ENCODE data around the gene HPGDS. TPM values are rescaled to one million over a fixed set of nuclear protein-coding genes. Genes with fewer than 3 reads are reported as not detected.
"Not testable (repeated sequence)": the region's sequence is repeated elsewhere in the genome, so short reads cannot be mapped to it uniquely, and the experiment has no call there.

Gene HPGDS
- total RNA-seq, 4 donors from 2014 or later, result 0.47 to 2.0 (median 1.8) TPM

- ATAC-seq, result no peak
- Histone ChIP-seq H3K27ac (no peak overlapping the region), H3K4me3 (no peak overlapping the region), H3K4me1 (no peaks in the 10 kb centered on the region), H3K36me3 (no peaks in the 10 kb centered on the region), H3K27me3 (no peaks in the 10 kb centered on the region), H3K9me3 (no peaks in the 10 kb centered on the region)
- no peak for TF ChIP-seq EP300 (IDR thresholded peaks at IDR 0.05)
- no peak for TF ChIP-seq POLR2AphosphoS5 (IDR thresholded peaks at IDR 0.05)
- TF ChIP-seq POLR2A (IDR thresholded peaks at IDR 0.05), result no peak
- 63 to 65% methylated on average over 3 to 4 of the region's 4 CpGs for WGBS, 2 donors (ENCODE audit: low coverage in 1 of 2)
These were observed 43.8 kb downstream of the HPGDS start for GRCh38 chr4:94298725-94299252.

- peaks cover 0 to 22% of the 10 kb centered on the region in 2 donors for H3K36me3 ChIP-seq
- H3K27me3 ChIP-seq, H3K4me1 ChIP-seq, ATAC-seq, H3K9me3 ChIP-seq, H3K27ac ChIP-seq, H3K4me3 ChIP-seq: not testable (repeated sequence)
- 79 to 87% methylated on average over 5 to 6 of the region's 6 CpGs for WGBS, 2 donors (ENCODE audit: low coverage in 1 of 2)
These were observed 47.2 kb downstream of the HPGDS start for GRCh38 chr4:94295473-94295872.

- not testable (repeated sequence) for H3K27ac ChIP-seq, H3K4me3 ChIP-seq, H3K27me3 ChIP-seq, H3K4me1 ChIP-seq, ATAC-seq, H3K9me3 ChIP-seq
- H3K36me3 ChIP-seq, result peaks cover 0 to 36% of the 10 kb centered on the region in 2 donors
- 67 to 95% methylated on average over 4 of the region's 4 CpGs for WGBS, 2 donors (ENCODE audit: low coverage in 1 of 2)
These were observed 48.7 kb downstream of the HPGDS start for GRCh38 chr4:94293981-94294380.

- H3K4me3 ChIP-seq, result no peak overlapping the region
- no peaks in the 10 kb centered on the region for H3K9me3 ChIP-seq
- ATAC-seq, result no peak
- no peak for TF ChIP-seq EP300 (IDR thresholded peaks at IDR 0.05)
- TF ChIP-seq POLR2AphosphoS5 (IDR thresholded peaks at IDR 0.05), result no peak
- no peak for TF ChIP-seq POLR2A (IDR thresholded peaks at IDR 0.05)
- no peak for TF ChIP-seq CTCF (IDR thresholded peaks at IDR 0.05)
- peaks cover 0 to 73% of the 10 kb centered on the region in 2 donors for H3K36me3 ChIP-seq
- no peak overlapping the region for H3K27ac ChIP-seq
- 77 to 93% methylated on average over 2 of the region's 2 CpGs for WGBS, 2 donors (ENCODE audit: low coverage in 1 of 2)
- H3K27me3 ChIP-seq, result no peaks in the 10 kb centered on the region
- H3K4me1 ChIP-seq, result no peaks in the 10 kb centered on the region
These were observed 52.4 kb downstream of the HPGDS start for GRCh38 chr4:94290245-94290644.

GRCh38 chr4:94285666-94286065 lies 57.0 kb downstream of the HPGDS start:
- 89 to 96% methylated on average over 4 of the region's 4 CpGs for WGBS, 2 donors (ENCODE audit: low coverage in 1 of 2)
- no peaks in the 10 kb centered on the region for H3K4me1 ChIP-seq
- H3K36me3 ChIP-seq, result peaks cover 0 to 96% of the 10 kb centered on the region in 2 donors
- H3K27me3 ChIP-seq, result no peaks in the 10 kb centered on the region
- ATAC-seq, result no peak
- H3K9me3 ChIP-seq, result no peaks in the 10 kb centered on the region
- H3K27ac ChIP-seq, result no peak overlapping the region
- H3K4me3 ChIP-seq, result no peak overlapping the region
- TF ChIP-seq CTCF (IDR thresholded peaks at IDR 0.05) (no peak), EP300 (IDR thresholded peaks at IDR 0.05) (no peak), POLR2A (IDR thresholded peaks at IDR 0.05) (no peak), POLR2AphosphoS5 (IDR thresholded peaks at IDR 0.05) (no peak)

GRCh38 chr4:94284889-94285288 lies 57.7 kb downstream of the HPGDS start:
- Histone ChIP-seq H3K27me3 (no peaks in the 10 kb centered on the region), H3K36me3 (peaks cover 0 to 98% of the 10 kb centered on the region in 2 donors), H3K27ac (no peak overlapping the region), H3K4me1 (no peaks in the 10 kb centered on the region), H3K9me3 (no peaks in the 10 kb centered on the region), H3K4me3 (no peak overlapping the region)
- no peak for TF ChIP-seq POLR2AphosphoS5 (IDR thresholded peaks at IDR 0.05)
- WGBS, 2 donors (ENCODE audit: low coverage in 1 of 2), result 75 to 88% methylated on average over 1 of the region's 1 CpG
- ATAC-seq, result no peak

GRCh38 chr4:94278781-94279180 lies 63.9 kb downstream of the HPGDS start:
- TF ChIP-seq CTCF (IDR thresholded peaks at IDR 0.05), result no peak
- no peak for TF ChIP-seq POLR2A (IDR thresholded peaks at IDR 0.05)
- TF ChIP-seq EP300 (IDR thresholded peaks at IDR 0.05), result no peak
- no peak for TF ChIP-seq POLR2AphosphoS5 (IDR thresholded peaks at IDR 0.05)
- Histone ChIP-seq H3K4me1 (no peaks in the 10 kb centered on the region), H3K27ac (no peak overlapping the region), H3K9me3 (no peaks in the 10 kb centered on the region), H3K27me3 (no peaks in the 10 kb centered on the region), H3K4me3 (no peak overlapping the region), H3K36me3 (peaks cover 0 to 97% of the 10 kb centered on the region in 2 donors)
- 100% methylated on average over 2 of the region's 2 CpGs for WGBS, 2 donors (ENCODE audit: low coverage in 1 of 2)
- no peak for ATAC-seq
